Duodenal mucosa (tissue), 2 donors: ENCODE data around the gene TTLL5.

ENCODE experiments used
- H3K27ac ChIP-seq: one replicate; pipeline ENCODE4 v1.7.0; 2013; ENCODE audit warnings: low read depth, low read length
- H3K27me3 ChIP-seq, 2 donors: one replicate each; pipeline ENCODE4 v1.7.0; 2013; ENCODE audit warnings: low read length in 2 of 2, control low read depth in 1 of 2; ENCODE audit not compliant: insufficient read depth in 2 of 2, control insufficient read depth in 1 of 2
- H3K36me3 ChIP-seq, 2 donors: one replicate each; pipeline ENCODE4 v1.7.0; 2013; ENCODE audit warnings: low read length in 2 of 2, control low read depth in 1 of 2; ENCODE audit not compliant: insufficient read depth in 2 of 2, control insufficient read depth in 1 of 2
- H3K4me1 ChIP-seq, 2 donors: one replicate each; pipeline ENCODE4 v1.7.0; 2013; ENCODE audit warnings: low read length in 2 of 2, control low read depth in 1 of 2; ENCODE audit not compliant: insufficient read depth in 2 of 2, control insufficient read depth in 1 of 2
- H3K4me3 ChIP-seq, 2 donors: one replicate each; pipeline ENCODE4 v1.7.0; 2013; ENCODE audit warnings: low read length in 2 of 2, low read depth in 1 of 2
- H3K9ac ChIP-seq, 2 donors: one replicate each; pipeline ENCODE4 v1.7.0; 2013; ENCODE audit warnings: low read length in 2 of 2, low read depth in 1 of 2
- H3K9me3 ChIP-seq, 2 donors: one replicate each; pipeline ENCODE4 v1.7.0; 2013; ENCODE audit warnings: low read length in 2 of 2, control low read depth in 1 of 2; ENCODE audit not compliant: control insufficient read depth in 1 of 2

Gene TTLL5

DNA sequence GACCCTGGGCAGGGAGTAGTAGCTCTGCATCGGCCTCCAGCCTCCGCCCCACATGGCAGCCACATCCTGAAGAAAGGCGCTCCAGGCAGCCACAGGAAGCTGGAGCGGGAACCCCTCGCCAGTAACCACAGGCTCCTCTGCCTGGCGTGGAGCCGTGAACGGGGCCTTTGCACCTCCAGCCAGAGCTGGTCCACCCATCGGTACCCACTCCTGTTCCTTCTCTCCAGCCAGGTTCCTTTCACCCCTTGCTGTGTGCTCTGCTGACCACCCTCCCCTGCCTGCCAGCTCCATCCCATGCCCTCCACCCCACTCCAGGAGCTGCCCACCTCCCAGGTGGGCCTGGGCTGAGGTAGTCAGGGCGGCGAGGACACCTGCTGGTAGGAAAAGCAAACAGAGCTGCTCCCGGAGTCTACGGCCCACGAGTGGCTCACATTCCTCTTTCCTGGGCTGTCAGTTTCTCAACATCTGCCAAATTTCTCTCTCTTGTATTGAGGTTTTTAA lies 318.1 kb downstream of the TTLL5 start:
- no peak overlapping the region for H3K27ac ChIP-seq
- H3K9me3 ChIP-seq = no peaks in the 10 kb centered on the region
- no peaks in the 10 kb centered on the region for H3K27me3 ChIP-seq
- H3K9ac ChIP-seq = no peak overlapping the region
- H3K36me3 ChIP-seq = no peaks in the 10 kb centered on the region
- H3K4me3 ChIP-seq = peak overlapping the region in 1 of 2 donors; percentile 32
- peaks cover 29 to 32% of the 10 kb centered on the region in 2 donors for H3K4me1 ChIP-seq

- Histone ChIP-seq H3K27me3 (no peaks in the 10 kb centered on the region), H3K9me3 (no peaks in the 10 kb centered on the region), H3K36me3 (no peaks in the 10 kb centered on the region), H3K9ac (peak overlapping the region in 1 of 2 donors; percentile 43), H3K27ac (no peak overlapping the region), H3K4me1 (peaks cover 29 to 32% of the 10 kb centered on the region in 2 donors), H3K4me3 (peak overlapping the region; percentile 17 to 74)
Measured at GRCh38 chr14:75979648-75980565, 318.9 kb downstream of the TTLL5 start.

GRCh38 chr14:75980856-75981255 lies 319.8 kb downstream of the TTLL5 start:
- Histone ChIP-seq H3K4me3 (peak overlapping the region; percentile 70 to 74), H3K9me3 (no peaks in the 10 kb centered on the region), H3K36me3 (no peaks in the 10 kb centered on the region), H3K27me3 (no peaks in the 10 kb centered on the region), H3K27ac (no peak overlapping the region), H3K9ac (peak overlapping the region; percentile 58 to 72), H3K4me1 (peaks cover 32 to 33% of the 10 kb centered on the region in 2 donors)

GRCh38 chr14:75981426-75982265 lies 320.6 kb downstream of the TTLL5 start, which contains the start of gene TGFB3:
TGFB3 (minus strand) TSS chr14:75981995; CDS start chr14:75980893, 1,102 bp downstream.
- H3K27me3 ChIP-seq = no peaks in the 10 kb centered on the region
- H3K9me3 ChIP-seq = no peaks in the 10 kb centered on the region
- H3K36me3 ChIP-seq = no peaks in the 10 kb centered on the region
- peak within 1 kb of the TSS; percentile 70 to 74 for H3K4me3 ChIP-seq
- H3K4me1 ChIP-seq = peaks cover 36% of the 10 kb centered on the region in 2 donors
- peak within 1 kb of the TSS; percentile 58 to 72 for H3K9ac ChIP-seq
- H3K27ac ChIP-seq = peak within 1 kb of the TSS; percentile 89

DNA sequence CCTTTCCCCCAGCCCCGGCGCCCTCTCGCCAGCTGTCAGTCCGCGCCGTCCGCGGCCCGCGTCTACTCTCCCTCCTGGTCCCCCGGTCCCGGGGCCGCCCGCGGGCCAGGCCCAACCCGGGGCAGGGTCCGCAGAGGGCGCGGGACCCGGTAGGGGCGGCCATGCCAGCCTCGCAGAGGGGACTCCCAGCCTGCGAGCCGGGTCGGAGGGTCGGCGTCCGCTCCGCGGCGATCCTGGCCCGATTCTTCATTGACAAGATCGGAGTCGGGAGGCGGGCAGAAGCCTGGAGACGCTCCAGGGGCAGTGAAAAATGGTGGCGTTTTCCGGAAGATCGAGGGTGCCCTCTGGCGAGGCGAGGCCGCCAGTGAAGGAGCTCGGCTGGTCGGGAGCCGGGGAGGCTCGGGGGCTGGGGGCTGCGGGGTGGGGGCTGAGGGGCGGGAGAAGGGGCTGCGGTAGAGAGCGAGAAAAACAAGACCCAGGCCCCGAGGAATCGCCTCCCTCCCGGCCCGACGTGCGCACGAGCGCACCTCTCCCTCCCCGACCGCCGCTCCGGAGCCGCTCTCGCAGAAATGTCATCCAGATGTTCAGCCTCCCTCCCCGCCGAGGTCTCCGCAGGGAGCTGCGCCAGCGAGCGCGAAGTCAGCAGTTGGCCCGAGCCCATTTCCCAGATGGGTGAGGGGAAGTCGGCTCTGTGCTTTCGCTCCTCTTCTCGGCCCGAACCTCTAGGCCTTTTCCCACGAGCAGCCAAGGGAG lies 321.4 kb downstream of the TTLL5 start:
- peaks cover 30 to 39% of the 10 kb centered on the region in 2 donors for H3K4me1 ChIP-seq
- peak overlapping the region; percentile 58 to 72 for H3K9ac ChIP-seq
- H3K36me3 ChIP-seq = no peaks in the 10 kb centered on the region
- peak overlapping the region; percentile 70 to 74 for H3K4me3 ChIP-seq
- H3K9me3 ChIP-seq = no peaks in the 10 kb centered on the region
- H3K27ac ChIP-seq = peak overlapping the region; percentile 89
- no peaks in the 10 kb centered on the region for H3K27me3 ChIP-seq

GRCh38 chr14:75983019-75983358 lies 321.9 kb downstream of the TTLL5 start:
- Histone ChIP-seq H3K4me3 (peak overlapping the region; percentile 70 to 74), H3K9ac (peak overlapping the region; percentile 45 to 48), H3K27me3 (no peaks in the 10 kb centered on the region), H3K36me3 (no peaks in the 10 kb centered on the region), H3K27ac (no peak overlapping the region), H3K4me1 (peaks cover 25 to 33% of the 10 kb centered on the region in 2 donors), H3K9me3 (no peaks in the 10 kb centered on the region)

DNA sequence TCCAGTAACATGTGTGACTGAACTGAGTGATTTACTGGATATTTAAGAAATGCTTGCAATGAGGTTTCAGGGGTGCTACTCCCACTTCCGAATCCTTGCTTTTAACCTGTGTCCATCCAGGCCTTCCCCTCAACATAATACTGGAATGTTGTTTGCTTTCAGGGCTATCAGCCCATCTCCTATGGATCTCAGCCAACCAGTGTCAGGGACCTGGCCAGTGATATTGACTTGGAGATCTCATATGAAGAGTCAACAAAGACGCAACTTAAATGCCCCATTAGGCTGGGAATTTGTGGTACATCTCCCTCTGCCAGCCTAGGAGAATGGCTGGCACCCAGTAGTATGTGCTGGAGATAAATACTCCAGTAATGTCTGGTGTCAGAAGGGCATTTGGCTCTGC lies 323.6 kb downstream of the TTLL5 start:
- no peak overlapping the region for H3K9ac ChIP-seq
- no peaks in the 10 kb centered on the region for H3K27me3 ChIP-seq
- H3K4me1 ChIP-seq = peaks cover 26 to 35% of the 10 kb centered on the region in 2 donors
- no peaks in the 10 kb centered on the region for H3K9me3 ChIP-seq
- no peaks in the 10 kb centered on the region for H3K36me3 ChIP-seq
- H3K4me3 ChIP-seq = no peak overlapping the region
- H3K27ac ChIP-seq = no peak overlapping the region

GRCh38 chr14:75985618-75986438 lies 324.8 kb downstream of the TTLL5 start, which contains the start of gene IFT43:
IFT43 (plus strand) TSS chr14:75985763; CDS start chr14:75985787, 24 bp downstream.
- peak within 1 kb of the TSS; percentile 84 for H3K27ac ChIP-seq
- H3K4me1 ChIP-seq = peaks cover 27 to 28% of the 10 kb centered on the region in 2 donors
- H3K4me3 ChIP-seq = peak within 1 kb of the TSS; percentile 82 to 97
- no peaks in the 10 kb centered on the region for H3K9me3 ChIP-seq
- H3K9ac ChIP-seq = peak within 1 kb of the TSS; percentile 79 to 88
- H3K36me3 ChIP-seq = peaks cover 0 to 6% of the 10 kb centered on the region in 2 donors
- no peaks in the 10 kb centered on the region for H3K27me3 ChIP-seq

GRCh38 chr14:75986439-75986765 lies 325.4 kb downstream of the TTLL5 start:
- Histone ChIP-seq H3K9ac (peak overlapping the region; percentile 79 to 88), H3K9me3 (no peaks in the 10 kb centered on the region), H3K27me3 (no peaks in the 10 kb centered on the region), H3K4me3 (peak overlapping the region; percentile 82 to 97), H3K36me3 (peaks cover 0 to 6% of the 10 kb centered on the region in 2 donors), H3K4me1 (peaks cover 22 to 24% of the 10 kb centered on the region in 2 donors), H3K27ac (peak overlapping the region; percentile 84)
